Activated T-cell treated with anti-CD3 and anti-CD28 coated beads, Interleukin-2, amount 50 U/mL, for 4 hours (primary cell): Measurements from ENCODE around the gene STOM. TPM values are rescaled to one million over a fixed set of nuclear protein-coding genes. Genes with fewer than 3 reads are reported as not detected.

Experiments used
- ATAC-seq, 2 donors: fragments of 200-7000 bp; cut with Tn5 transposase; one replicate each; pipeline ENCODE4 v1.10.0; 2021
- DNase-seq: peaks from one replicate; pipeline ENCODE4 v3.0.0-alpha.2; 2020
- H3K27me3 Mint-ChIP-seq: one replicate; pipeline ENCODE4 v1.8.0; 2021; ENCODE audit warnings: low read depth, mixed read lengths
- H3K36me3 Mint-ChIP-seq: one replicate; pipeline ENCODE4 v1.8.0; 2022; ENCODE audit warnings: mixed read lengths; ENCODE audit not compliant: insufficient read depth
- H3K4me1 Mint-ChIP-seq: one replicate; pipeline ENCODE4 v1.8.0; 2021; ENCODE audit warnings: low read depth, mixed read lengths
- H3K4me3 Mint-ChIP-seq: one replicate; pipeline ENCODE4 v1.8.0; 2021; ENCODE audit warnings: mild to moderate bottlenecking, moderate library complexity, mixed read lengths
- H3K9me3 Mint-ChIP-seq: one replicate; pipeline ENCODE4 v1.8.0; 2021; ENCODE audit warnings: mixed read lengths
- total RNA-seq, 3 donors: library from RNA; stranded (reverse); gene quantifications; one replicate each; pipeline ENCODE4 v1.2.1, GENCODE V29; 2021

The STOM gene
- total RNA-seq, 3 donors from 2014 or later, result 41.9 to 46.8 (median 46.7) TPM

GRCh38 chr9:121386442-121387175 is 16.6 kb upstream of the STOM start:
- Mint-ChIP-seq H3K4me1 (no peaks in the 10 kb centered on the region), H3K36me3 (no peaks in the 10 kb centered on the region)

DNA sequence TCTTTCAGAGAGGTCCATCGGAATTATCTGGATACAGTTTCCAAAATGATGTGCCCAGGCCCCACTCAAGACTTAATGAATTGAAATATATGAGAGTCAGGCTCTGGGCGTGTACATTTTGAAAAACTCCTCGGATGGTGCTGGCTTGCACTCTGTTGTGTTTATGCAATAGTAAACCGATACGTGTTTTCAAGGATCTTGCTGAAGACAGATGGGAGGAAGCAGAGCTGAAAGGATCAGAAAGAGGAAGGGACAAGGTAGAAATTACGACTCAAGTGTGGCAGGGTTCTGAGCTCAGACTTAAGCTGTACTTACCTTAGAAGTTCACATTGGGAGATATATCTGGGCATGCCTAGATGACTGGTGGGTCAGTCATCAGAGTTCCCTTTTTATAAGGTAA is 13.7 kb upstream of the STOM start:
- no peaks in the 10 kb centered on the region for H3K9me3 Mint-ChIP-seq
- DNase-seq, result no peak
- H3K36me3 Mint-ChIP-seq, result no peaks in the 10 kb centered on the region
- no peaks in the 10 kb centered on the region for H3K4me1 Mint-ChIP-seq
- no peak overlapping the region for H3K4me3 Mint-ChIP-seq
- no peak for ATAC-seq
- H3K27me3 Mint-ChIP-seq, result no peaks in the 10 kb centered on the region

More at GRCh38 chr9:121386442-121387175, 16.6 kb upstream of the STOM start:
- Mint-ChIP-seq H3K27me3 (no peaks in the 10 kb centered on the region), H3K9me3 (no peaks in the 10 kb centered on the region), H3K4me3 (no peak overlapping the region)
- ATAC-seq (no peak), DNase-seq (no peak)

DNA sequence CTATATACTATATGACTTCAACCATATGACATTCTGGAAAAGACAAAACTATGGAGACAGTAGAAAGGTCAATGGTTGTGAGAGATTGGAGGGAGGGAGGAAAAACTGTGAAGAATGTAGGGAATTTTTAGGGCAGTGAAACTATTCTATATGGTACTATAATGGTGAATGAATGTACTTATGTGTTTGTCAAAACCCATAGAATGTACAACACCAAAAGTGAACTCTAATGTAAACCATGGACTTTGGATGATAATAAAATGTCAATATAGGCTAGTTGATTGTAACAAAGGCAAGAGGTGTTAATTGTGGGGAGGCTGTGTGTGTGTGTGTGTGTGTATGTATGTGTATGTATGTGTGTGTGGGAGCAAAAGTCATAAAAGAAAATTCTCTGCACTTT is 10.8 kb upstream of the STOM start:
- no peaks in the 10 kb centered on the region for H3K9me3 Mint-ChIP-seq
- DNase-seq (no peak), ATAC-seq (no peak)
- no peaks in the 10 kb centered on the region for H3K4me1 Mint-ChIP-seq
- peaks cover 3% of the 10 kb centered on the region for H3K36me3 Mint-ChIP-seq
- H3K27me3 Mint-ChIP-seq, result no peaks in the 10 kb centered on the region
- no peak overlapping the region for H3K4me3 Mint-ChIP-seq

DNA sequence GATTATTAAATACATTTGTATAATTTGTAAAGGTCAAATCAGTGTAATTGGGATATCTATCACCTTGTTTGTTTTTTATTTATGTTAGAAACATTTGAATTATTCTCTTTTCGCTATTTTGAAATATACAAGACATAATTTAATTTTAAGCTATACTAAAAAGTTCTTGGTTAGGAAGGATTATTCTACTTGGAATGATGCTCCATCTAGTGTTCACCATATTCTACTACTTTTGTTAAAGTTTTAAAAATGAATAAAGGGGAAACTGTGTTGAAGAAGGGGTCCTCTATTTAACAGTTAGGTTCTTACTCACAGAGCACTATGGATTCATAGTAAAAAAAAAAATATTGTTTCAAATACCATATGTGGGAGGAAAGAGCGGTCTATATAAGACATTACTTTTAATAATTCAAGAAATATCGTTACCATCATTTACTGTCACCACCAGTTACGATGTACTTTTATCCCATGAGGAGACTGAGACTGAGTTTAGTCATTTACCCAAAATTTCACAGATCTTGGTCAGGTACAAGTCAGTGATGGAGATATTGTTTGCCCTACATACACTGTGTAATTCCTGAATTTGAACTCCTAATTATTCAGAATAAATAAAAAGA is 6.3 kb upstream of the STOM start:
- H3K4me3 Mint-ChIP-seq, result no peak overlapping the region
- H3K9me3 Mint-ChIP-seq, result no peaks in the 10 kb centered on the region
- DNase-seq (no peak), ATAC-seq (no peak)
- peaks cover 13% of the 10 kb centered on the region for H3K4me1 Mint-ChIP-seq
- H3K27me3 Mint-ChIP-seq, result no peaks in the 10 kb centered on the region
- H3K36me3 Mint-ChIP-seq, result peaks cover 3% of the 10 kb centered on the region

DNA sequence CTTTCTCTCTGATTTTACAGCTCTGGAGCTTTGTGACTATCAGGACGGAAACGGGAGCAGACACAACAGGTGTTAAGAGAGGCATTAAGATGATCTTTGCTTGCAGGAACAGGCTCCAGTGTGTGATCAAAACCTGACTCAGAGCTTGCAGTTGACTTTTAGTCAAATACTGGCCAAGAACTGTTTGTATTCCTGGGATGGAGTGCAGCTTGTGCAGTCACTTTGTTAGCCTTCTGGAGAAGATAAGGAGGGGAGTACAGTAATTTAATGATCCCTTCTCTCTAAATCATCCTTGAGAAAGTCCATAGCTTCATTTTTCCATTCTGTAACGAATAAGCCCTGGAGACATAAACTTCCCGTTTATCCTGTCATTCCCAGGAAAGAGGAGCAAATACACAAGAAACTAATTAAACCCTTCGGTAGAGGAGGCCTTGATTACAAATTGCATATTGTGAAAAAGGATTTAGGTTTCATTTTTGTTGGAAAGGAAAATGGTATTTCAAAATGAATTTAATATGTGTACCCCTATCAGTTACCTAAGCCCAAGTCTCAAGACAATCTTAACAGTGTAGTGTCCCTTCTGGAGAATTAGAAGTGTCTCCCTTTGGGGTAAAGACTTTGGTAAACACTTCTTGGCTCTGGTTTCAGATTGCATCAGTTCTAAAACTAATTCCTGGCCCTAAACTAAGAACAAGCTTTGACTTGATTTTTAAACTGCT is 3.1 kb upstream of the STOM start:
- Mint-ChIP-seq H3K27me3 (no peaks in the 10 kb centered on the region), H3K4me1 (peaks cover 31% of the 10 kb centered on the region), H3K4me3 (no peak overlapping the region), H3K36me3 (peaks cover 3% of the 10 kb centered on the region), H3K9me3 (peaks cover 4% of the 10 kb centered on the region)
- ATAC-seq (no peak), DNase-seq (no peak)

- Mint-ChIP-seq H3K4me3 (no peak overlapping the region), H3K9me3 (peaks cover 4% of the 10 kb centered on the region), H3K36me3 (no peaks in the 10 kb centered on the region), H3K27me3 (no peaks in the 10 kb centered on the region), H3K4me1 (peaks cover 39% of the 10 kb centered on the region)
- DNase-seq, result no peak
- ATAC-seq, result no peak
Measured at GRCh38 chr9:121372239-121373010, 2.4 kb upstream of the STOM start.

DNA sequence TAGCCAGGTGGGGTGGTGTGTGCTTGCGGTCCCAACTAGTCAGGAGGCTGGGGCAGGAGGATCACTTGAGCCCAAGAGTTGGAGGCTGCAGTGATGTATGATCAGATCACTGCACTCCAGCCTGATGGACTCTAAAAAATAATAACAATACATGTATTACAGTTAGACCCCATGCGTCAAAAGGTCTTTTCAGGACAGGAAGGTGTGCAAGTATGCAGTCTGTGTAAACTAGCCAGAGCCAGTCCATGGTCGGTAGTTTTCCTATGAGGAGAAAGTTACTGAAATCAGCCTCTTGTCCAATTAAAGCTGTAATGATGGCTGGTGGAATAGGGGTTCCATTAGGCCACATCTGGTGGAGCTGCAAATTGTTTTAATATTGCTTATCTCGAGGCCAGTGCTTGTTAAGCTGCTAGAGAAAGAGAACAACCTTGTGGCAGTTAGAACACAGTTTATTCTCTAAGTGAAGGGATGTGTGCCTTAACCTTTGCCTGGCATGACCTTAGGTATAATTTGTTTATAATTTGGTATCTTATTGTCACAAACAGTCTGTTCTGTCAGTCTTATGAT is 1.5 kb upstream of the STOM start:
- Mint-ChIP-seq H3K4me3 (peak overlapping the region; percentile 89), H3K27me3 (no peaks in the 10 kb centered on the region), H3K4me1 (peaks cover 44% of the 10 kb centered on the region), H3K9me3 (peaks cover 4% of the 10 kb centered on the region), H3K36me3 (no peaks in the 10 kb centered on the region)
- ATAC-seq, result no peak
- no peak for DNase-seq

DNA sequence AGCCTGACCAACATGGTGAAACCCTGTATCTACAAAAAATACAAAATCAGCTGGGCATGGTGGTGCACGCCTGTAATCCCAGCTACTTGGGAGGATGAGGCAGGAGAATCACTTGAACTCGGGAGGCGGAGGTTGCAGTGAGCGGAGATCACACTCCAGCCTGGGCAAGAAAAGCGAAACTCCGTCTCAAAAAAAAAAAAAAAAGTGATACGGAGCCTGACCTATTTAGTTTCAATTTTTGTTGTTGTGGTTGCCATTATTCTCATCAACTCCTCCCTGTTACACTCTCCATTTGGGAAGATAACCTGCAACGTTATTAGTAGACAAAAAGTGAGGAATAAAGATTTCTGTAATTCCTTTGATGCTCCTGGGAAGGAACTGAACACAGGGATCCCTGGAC is 1.3 kb downstream of the STOM start:
- DNase-seq (no peak), ATAC-seq (no peak)
- Mint-ChIP-seq H3K27me3 (no peaks in the 10 kb centered on the region), H3K4me1 (peaks cover 64% of the 10 kb centered on the region), H3K36me3 (no peaks in the 10 kb centered on the region), H3K9me3 (peaks cover 4% of the 10 kb centered on the region), H3K4me3 (peak overlapping the region; percentile 89)

- no peaks in the 10 kb centered on the region for H3K27me3 Mint-ChIP-seq
- no peak for ATAC-seq
- no peaks in the 10 kb centered on the region for H3K36me3 Mint-ChIP-seq
- no peak for DNase-seq
- H3K4me3 Mint-ChIP-seq, result peak overlapping the region; percentile 89
- peaks cover 4% of the 10 kb centered on the region for H3K9me3 Mint-ChIP-seq
- H3K4me1 Mint-ChIP-seq, result peaks cover 67% of the 10 kb centered on the region
Measured at GRCh38 chr9:121368138-121368522, 1.9 kb downstream of the STOM start.

GRCh38 chr9:121367306-121368137 is 2.5 kb downstream of the STOM start:
- H3K4me1 Mint-ChIP-seq, result peaks cover 67% of the 10 kb centered on the region

DNA sequence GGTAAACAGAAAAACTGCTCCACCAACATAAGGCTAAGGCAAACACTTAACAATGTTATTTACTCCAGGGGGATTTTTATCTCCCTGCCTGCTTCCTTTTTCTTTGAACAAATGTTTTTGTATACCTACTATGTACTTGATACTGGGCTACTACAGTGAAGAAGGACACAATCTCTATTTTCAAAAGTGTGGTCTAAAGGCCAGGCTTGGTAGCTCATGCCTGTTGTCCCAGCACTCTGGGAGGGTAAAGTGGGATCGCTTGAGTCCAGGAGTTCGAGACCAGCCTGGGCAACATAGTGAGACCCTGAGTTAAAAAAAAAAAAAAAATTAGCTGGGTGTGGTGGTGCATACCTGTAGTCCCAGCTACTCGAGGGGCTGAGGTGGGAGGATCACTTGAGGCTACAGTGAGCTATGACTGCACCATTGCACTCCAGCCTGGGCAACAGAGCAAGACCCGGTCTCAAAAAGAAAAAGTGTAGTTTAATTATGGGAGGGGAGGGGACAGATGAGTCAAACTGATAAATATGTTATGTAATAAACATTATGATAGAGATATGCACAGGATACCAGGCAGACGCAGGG is 3.3 kb downstream of the STOM start:
- H3K4me1 Mint-ChIP-seq, result peaks cover 63% of the 10 kb centered on the region
- H3K4me3 Mint-ChIP-seq, result peak overlapping the region; percentile 26
- H3K36me3 Mint-ChIP-seq, result no peaks in the 10 kb centered on the region
- DNase-seq, result no peak
- H3K27me3 Mint-ChIP-seq, result no peaks in the 10 kb centered on the region
- peaks cover 4% of the 10 kb centered on the region for H3K9me3 Mint-ChIP-seq
- ATAC-seq, result no peak

More at GRCh38 chr9:121367306-121368137, 2.5 kb downstream of the STOM start:
- Mint-ChIP-seq H3K9me3 (peaks cover 4% of the 10 kb centered on the region), H3K27me3 (no peaks in the 10 kb centered on the region), H3K36me3 (no peaks in the 10 kb centered on the region), H3K4me3 (peak overlapping the region; percentile 89)
- ATAC-seq (no peak), DNase-seq (no peak)

DNA sequence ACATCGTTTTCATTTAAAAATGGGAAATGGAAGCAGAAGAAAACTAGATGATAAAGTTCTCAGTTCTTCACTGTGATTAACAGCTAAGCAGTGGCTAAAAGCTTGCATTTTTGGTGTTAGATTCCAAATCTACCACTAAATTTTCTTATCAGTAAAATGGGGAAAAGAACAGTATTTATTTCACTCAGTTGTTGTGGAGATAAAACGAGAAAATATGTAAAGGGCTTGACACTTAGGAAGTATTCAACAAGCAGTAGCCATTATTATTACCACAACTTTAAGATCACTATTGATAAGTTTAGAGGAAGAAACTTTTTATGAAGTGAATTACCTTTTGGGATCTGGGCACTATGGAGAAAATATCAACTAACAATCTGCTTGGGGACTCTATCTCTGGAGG is 4.5 kb downstream of the STOM start:
- H3K27me3 Mint-ChIP-seq, result no peaks in the 10 kb centered on the region
- no peak for ATAC-seq
- H3K36me3 Mint-ChIP-seq, result no peaks in the 10 kb centered on the region
- no peak overlapping the region for H3K4me3 Mint-ChIP-seq
- no peak for DNase-seq
- peaks cover 3% of the 10 kb centered on the region for H3K9me3 Mint-ChIP-seq
- H3K4me1 Mint-ChIP-seq, result peaks cover 61% of the 10 kb centered on the region

- Mint-ChIP-seq H3K36me3 (no peaks in the 10 kb centered on the region), H3K4me1 (peaks cover 60% of the 10 kb centered on the region), H3K9me3 (no peaks in the 10 kb centered on the region), H3K4me3 (no peak overlapping the region), H3K27me3 (no peaks in the 10 kb centered on the region)
- DNase-seq, result no peak
- no peak for ATAC-seq
Measured at GRCh38 chr9:121364886-121365285, 5.2 kb downstream of the STOM start.
